Islet precursor cell (in vitro differentiated cells): ENCODE measurements around the gene ADAMTS5.

Experiments
- DNase-seq: peaks from one replicate; pipeline ENCODE4 v3.0.0-alpha.2; 2018

Gene ADAMTS5

DNA sequence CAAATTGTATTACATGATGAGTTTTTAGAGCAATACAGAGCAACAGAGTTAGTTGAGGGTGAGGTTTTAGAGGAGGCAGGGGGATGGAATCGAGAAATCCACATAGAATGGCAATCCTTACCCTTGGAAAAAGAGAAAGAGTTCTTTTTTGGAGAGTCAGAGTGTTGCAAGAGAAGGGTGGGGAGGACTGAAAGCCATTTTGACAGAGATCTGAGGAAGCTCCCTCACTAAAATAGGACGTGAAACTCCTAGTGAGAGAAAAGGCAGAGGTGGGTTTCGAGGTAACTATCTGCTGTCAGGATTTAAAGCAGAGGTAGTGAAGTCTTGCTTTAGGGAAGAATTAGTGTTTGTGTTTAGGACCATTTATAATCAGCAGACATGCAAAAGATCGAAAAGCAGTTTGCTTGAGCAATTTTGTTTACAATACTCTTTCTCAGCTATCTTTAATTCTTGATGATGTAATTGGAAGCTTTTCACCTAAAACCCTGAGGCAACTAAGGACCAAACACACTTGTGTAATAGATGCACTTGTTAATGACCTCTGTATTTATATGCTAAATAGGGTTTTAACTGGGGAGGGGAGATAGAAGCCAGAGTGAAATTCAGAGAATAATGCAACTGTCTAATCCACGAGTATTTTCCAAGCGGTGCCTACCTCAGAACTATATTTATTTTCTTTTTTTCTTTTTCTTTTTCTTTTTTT, 20.0 kb downstream of the ADAMTS5 start:
- DNase-seq: no peak

GRCh38 chr21:26945916-26946675, 20.8 kb downstream of the ADAMTS5 start:
- DNase-seq: peak; percentile 62

GRCh38 chr21:26943921-26944320, 23.0 kb downstream of the ADAMTS5 start:
- DNase-seq: no peak

GRCh38 chr21:26941421-26941820, 25.5 kb downstream of the ADAMTS5 start:
- no peak for DNase-seq

DNA sequence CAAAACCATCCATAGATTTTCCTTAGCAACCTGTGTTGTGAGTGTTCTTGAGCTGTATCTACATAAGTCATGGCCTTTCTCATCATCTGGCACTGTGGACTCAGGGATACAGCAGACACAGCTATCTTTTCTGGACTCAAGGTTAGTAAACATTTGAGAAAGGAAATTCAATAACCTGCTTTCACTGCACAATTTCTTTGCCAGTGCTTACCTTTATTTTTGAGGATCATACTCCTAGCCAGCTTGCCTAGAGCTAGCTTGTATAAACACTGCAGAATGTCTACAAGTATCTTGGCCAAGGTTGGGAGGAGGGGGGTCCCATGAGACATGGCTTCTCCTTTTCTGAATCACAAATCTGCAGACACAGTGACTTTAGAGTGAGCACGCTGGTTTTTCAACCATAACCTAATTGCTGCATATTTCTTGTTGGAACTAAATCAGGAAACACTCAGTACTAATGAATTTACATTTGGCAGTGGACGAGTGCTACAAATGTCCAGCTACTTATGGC, 27.2 kb downstream of the ADAMTS5 start:
- no peak for DNase-seq

DNA sequence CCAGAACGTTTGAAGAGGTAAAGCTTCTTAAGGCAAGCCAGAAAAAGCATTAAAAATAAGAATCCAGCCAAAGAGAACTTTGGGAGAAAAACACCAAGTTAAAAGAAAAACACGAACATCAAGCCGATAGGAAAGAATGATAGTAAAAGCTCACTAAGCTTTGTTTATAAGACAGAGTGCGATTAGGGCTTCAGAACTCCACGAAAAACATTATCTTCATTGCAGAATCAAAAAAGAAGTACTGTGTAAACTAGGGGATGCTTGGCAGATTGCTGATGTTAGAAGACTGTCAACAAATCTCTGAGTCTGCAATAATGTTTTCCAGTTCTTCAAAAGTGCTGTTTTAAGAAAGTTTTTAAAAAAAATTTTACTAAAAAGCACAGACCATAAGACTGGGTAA, 30.2 kb downstream of the ADAMTS5 start:
- no peak for DNase-seq

DNA sequence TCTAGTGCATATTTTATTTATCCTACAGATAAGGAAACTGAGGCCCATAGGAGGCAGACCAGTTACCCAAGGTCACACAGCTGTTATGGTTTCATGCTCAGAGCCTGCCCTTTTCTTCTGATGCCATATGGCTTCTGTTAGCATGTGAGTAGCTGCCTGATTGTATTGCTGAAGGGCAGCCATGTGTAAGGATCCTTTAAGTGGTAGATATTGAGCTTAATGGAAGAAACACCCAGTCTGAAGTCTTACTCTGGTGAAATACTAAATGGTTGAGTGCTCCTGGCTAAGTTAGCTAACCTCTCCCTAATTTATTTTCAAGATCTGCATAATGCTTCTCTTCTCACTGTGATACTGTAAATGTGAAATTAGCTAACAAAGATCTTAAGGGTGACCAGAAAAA, 30.9 kb downstream of the ADAMTS5 start:
- DNase-seq: no peak

- no peak for DNase-seq
Observed at GRCh38 chr21:26934383-26934782, 32.5 kb downstream of the ADAMTS5 start.

DNA sequence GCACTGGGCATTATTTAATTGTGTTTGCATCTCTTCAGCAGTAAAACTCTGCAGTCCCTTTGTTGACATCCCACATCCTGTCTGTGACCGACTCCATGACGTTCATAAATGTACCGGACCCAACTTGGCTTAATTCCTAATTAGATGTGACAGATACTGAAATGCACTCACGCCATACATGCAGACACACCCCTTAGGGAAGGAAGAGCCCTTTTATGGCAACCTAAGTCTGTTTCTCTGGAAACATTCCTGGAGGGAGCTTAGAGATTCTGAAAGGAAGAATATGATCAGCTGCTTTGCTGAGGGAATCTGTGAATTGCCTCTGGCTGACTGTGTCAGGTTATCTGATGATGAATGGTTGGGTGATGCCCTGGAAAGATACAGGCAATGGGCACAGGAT, 33.4 kb downstream of the ADAMTS5 start:
- DNase-seq: no peak

DNA sequence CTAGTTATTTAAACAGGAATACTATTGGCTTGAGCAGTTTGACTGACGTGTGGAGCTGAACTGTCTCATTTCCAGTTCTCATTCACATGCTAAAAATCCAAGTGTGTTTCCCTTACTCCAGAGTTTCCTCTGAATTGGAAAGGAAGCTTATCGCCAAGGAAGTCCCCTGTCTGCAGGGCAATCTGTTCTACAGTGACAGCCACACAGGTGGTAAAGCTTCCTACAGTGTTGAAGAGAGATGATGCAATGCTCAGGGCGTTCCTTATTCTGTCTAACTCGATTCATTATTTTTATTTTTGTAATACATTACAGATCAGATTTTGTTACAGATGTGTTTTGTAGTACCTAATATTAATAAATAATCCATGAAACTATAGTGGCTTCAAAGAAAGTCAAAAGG, 41.3 kb downstream of the ADAMTS5 start:
- no peak for DNase-seq

DNA sequence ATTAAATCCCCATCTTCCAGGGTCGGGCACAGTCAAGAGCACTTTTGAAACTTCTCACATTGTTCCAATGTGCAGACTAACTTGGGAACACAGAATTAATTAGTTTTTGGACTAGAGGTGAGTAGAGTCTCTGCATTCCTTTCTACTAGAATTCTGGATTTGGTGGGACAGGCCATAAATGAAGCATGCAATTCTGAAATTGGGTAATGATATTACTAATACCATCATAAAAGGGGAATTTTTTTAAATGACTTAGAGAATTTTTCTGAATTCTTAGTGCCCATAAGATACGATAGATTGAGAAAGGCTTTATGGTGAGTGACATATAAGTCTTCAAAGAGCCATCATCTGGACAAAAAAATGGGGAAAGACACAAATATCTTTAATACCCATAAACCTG, 41.8 kb downstream of the ADAMTS5 start:
- DNase-seq: no peak

GRCh38 chr21:26923986-26924385, 42.9 kb downstream of the ADAMTS5 start:
- DNase-seq: no peak

DNA sequence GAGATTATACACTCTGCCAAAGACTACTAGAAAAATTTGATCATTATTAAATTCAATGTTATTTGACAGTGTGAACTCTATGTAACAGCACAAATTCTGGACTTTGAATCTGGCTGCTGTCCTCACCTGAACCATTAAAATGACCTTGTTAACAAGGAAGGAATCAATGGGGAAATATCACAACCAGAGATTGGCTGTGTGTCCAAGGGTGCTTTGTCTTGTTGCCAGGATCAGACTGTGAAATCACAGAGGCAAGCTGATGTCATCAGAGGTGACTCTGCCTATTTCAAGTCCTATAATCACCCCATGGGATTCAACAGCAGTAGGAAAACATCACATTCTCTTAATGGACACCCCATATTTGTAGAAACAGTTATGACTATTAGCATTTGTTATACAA, 46.8 kb downstream of the ADAMTS5 start:
- no peak for DNase-seq

- DNase-seq: no peak
Observed at GRCh38 chr21:26918323-26919079, 48.4 kb downstream of the ADAMTS5 start.

DNA sequence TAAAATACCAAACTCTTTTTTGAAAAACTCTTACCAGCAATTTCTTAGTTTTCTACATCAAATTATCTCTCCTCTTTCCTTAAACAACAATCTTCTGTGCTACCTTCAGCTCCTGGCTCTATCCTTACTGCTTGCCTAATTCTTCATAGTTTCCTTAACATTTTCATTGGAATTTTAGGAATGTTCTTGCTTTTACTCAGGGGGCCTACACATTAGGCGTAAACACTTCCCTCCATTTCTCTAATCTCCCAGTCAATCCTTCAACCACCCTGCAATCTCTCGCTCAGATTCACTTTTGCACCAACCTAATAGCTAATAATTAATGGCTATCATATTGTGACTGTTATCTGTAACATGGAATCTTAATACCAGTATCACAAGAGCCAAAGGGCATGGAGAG, 50.1 kb downstream of the ADAMTS5 start:
- no peak for DNase-seq

DNA sequence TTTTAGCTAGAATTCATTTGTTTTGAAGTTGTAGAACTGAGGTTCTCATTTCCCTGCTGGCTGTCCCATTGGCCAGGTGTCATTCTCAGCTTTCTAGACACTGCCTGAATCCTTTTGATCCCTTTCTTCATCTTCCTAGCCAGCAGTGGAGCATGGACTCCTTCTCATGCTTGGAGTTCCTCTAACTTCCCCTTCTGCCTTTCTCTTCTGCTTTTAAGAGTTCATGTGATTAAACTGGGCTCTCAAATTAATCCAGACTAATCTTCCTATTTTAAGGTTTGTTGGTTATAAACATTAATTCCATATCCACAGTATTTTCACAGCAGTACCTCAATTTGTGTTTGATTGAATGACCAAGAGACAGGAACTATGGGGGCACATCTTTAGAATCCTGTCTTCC, 52.3 kb downstream of the ADAMTS5 start:
- no peak for DNase-seq

- DNase-seq: no peak
Observed at GRCh38 chr21:26912466-26912865, 54.4 kb downstream of the ADAMTS5 start.

- DNase-seq: peak; percentile 84
Observed at GRCh38 chr21:26909972-26910371, 56.9 kb downstream of the ADAMTS5 start.

DNA sequence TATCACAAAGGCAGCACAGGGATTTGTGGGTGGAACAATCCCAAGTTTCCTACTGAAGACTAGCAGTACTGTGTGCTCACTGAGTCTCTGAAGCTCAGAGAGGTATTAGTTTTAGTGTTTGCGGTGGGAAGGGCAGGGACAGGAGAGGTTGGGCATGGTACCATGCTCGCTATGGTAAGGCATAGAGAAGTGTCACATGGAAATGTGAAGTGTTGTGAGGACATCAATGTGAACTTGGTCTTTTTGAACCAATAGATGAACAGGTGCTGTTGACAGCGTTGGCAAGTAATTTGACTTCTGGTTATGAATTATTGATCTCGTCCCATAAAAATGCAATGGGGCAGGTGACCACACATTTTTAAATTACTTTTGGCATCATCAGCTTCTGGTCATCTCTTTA, 65.9 kb downstream of the ADAMTS5 start:
- no peak for DNase-seq

GRCh38 chr21:26892151-26892550, 74.7 kb downstream of the ADAMTS5 start:
- no peak for DNase-seq

DNA sequence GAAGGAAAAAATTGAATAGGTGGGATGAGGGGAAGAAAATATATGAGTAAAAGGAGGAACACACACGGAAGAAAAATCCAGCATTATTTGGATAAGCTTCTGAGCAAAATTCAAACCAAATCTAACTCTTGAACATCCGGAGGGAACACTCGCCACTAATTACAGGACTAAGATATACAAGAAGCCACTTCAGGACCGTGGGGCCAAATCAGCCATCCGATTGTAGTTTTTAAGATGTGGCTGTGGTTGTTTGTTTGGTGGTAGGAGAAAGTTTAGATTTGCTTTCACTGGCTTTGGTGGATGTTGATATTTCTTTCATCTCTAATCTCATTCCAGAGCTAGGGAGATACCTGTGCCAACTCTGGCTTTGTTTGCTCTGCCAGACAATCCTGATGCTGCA, 78.0 kb downstream of the ADAMTS5 start:
- no peak for DNase-seq

DNA sequence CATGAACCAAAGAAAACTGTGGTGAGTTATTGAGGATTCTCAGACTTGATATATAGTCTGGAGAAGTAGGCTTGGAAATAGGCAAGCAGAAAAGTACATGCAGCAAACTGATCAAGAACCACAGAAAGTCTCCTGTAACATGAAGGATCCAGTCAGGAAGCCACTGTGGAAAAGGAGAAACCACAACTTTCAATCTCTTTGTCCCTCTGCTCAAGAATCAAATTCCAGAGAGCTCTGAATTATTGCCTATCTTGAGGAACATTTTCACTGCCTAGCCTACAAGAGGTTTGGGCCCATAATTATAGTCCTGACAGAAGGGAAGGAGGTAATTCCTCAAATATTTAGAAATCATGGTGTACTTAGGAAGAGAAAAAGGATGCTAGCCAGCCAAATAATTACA, 78.6 kb downstream of the ADAMTS5 start:
- no peak for DNase-seq

GRCh38 chr21:26887251-26887650, 79.6 kb downstream of the ADAMTS5 start:
- no peak for DNase-seq

DNA sequence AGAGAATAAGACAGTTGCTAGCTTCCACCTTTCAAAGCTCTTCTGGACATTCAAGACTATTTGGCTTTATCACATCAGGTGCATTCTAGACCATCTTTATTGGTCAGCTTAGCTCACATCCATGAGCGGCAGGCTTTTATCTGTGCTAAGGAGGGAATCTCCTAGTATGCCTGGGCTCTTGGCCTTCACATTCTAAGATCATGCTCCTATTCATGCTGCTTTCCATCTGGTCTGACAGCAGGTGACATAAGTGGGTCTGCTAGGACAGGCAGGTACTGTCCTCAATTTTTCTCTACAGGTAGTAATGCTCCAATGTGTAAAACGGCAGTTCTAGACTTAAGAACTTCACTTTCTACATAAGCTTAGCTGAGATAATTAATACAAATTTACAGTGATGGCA, 82.5 kb downstream of the ADAMTS5 start:
- DNase-seq: no peak
